ENCODE results near the gene PRKCSH.
"Not testable (repeated sequence)": the region's sequence is repeated elsewhere in the genome, so short reads cannot be mapped to it uniquely, and the experiment has no call there.

PRKCSH gene

GRCh38 chr19:11420429-11421370 is 14.7 kb upstream of the PRKCSH start:
- no peak for DNase-seq (ENCODE audit: low read depth)

- no peak for DNase-seq (ENCODE audit: low read depth)
Observed at GRCh38 chr19:11421371-11422098, 13.9 kb upstream of the PRKCSH start.

GRCh38 chr19:11422163-11423065 is 13.0 kb upstream of the PRKCSH start:
- DNase-seq (ENCODE audit: low read depth) = no peak

- DNase-seq (ENCODE audit: low read depth) = no peak
Observed at GRCh38 chr19:11423164-11423790, 12.2 kb upstream of the PRKCSH start.

GRCh38 chr19:11423791-11424181 is 11.6 kb upstream of the PRKCSH start:
- DNase-seq (ENCODE audit: low read depth) = no peak

GRCh38 chr19:11425719-11426457 is 9.5 kb upstream of the PRKCSH start:
- no peak for DNase-seq (ENCODE audit: low read depth)

GRCh38 chr19:11426656-11427055 is 8.8 kb upstream of the PRKCSH start:
- DNase-seq (ENCODE audit: low read depth) = no peak

GRCh38 chr19:11433526-11433925 is 1.9 kb upstream of the PRKCSH start:
- not testable (repeated sequence) for DNase-seq (ENCODE audit: low read depth)

GRCh38 chr19:11434703-11435056 is 755 bp upstream of the PRKCSH start:
- no peak for DNase-seq (ENCODE audit: low read depth)

GRCh38 chr19:11435833-11436313 is 438 bp downstream of the PRKCSH start:
- no peak for DNase-seq (ENCODE audit: low read depth)

- DNase-seq (ENCODE audit: low read depth) = no peak
Observed at GRCh38 chr19:11437955-11438354, 2.5 kb downstream of the PRKCSH start.

- no peak for DNase-seq (ENCODE audit: low read depth)
Observed at GRCh38 chr19:11444059-11444458, 8.6 kb downstream of the PRKCSH start.

GRCh38 chr19:11445141-11445540 is 9.7 kb downstream of the PRKCSH start:
- no peak for DNase-seq (ENCODE audit: low read depth)

GRCh38 chr19:11446271-11446651 is 10.8 kb downstream of the PRKCSH start:
- DNase-seq (ENCODE audit: low read depth) = no peak

- no peak for DNase-seq (ENCODE audit: low read depth)
Observed at GRCh38 chr19:11446652-11447301, 11.3 kb downstream of the PRKCSH start.

- DNase-seq (ENCODE audit: low read depth) = no peak
Observed at GRCh38 chr19:11447347-11448262, 12.2 kb downstream of the PRKCSH start.

GRCh38 chr19:11448410-11448809 is 13.0 kb downstream of the PRKCSH start:
- no peak for DNase-seq (ENCODE audit: low read depth)

- DNase-seq (ENCODE audit: low read depth) = no peak
Observed at GRCh38 chr19:11448923-11449554, 13.6 kb downstream of the PRKCSH start.
